K562 (cell line): Measurements from ENCODE around the gene SPAG16. TPM values are rescaled to one million over a fixed set of nuclear protein-coding genes. Genes with fewer than 3 reads are reported as not detected.

Source experiments
- ATAC-seq: fragments of 200-7000 bp; cut with Tn5 transposase; 3 replicates; pipeline ENCODE4 v1.9.1; 2020; ENCODE audit warnings: moderate library complexity
- BruUV-seq: library from RNA; stranded (reverse); fragments of 400-500 nt; replicated peaks from 2 replicates; lab custom pipeline; 2021; lab: Mats Ljungman, UMichigan
- CTCF ChIA-PET: fragments of 300-600 bp; formaldehyde crosslinking; extraction: SDS; loops from one replicate; lab custom pipeline; 2021; ENCODE audit warnings: low intra/inter-chr PET ratio; lab: Yijun Ruan, JAX
- POLR2A ChIA-PET: fragments of 300-600, 350-650 bp; sonication (Branson Sonifier 250); formaldehyde crosslinking; extraction: SDS; loops from one replicate; lab custom pipeline; 2021; ENCODE audit warnings: antibody characterized with exemption, inconsistent platforms; lab: Yijun Ruan, JAX
- DNase-seq, 4 experiments: peaks; one replicate each; pipeline versions ENCODE4 v3.0.0 to v3.0.0-alpha.2; 2011 to 2018; ENCODE audit warnings: low spot score in 3 of 4, mixed read lengths in 3 of 4; ENCODE audit errors: extremely low read depth in 1 of 4
- FAIRE-seq: peaks from 2 replicates; lab custom pipeline; 2011; peaks lifted over from hg19 to GRCh38; lab: Jason Lieb, UNC
- H2AFZ ChIP-seq: 2 replicates; pipeline ENCODE4 v1.6.0; 2011; ENCODE audit warnings: low read depth, low read length, control low read depth, inconsistent platforms
- H3K27ac ChIP-seq: fragments of 200-600 bp; 3 replicates; pipeline ENCODE4 v1.8.0; 2011; ENCODE audit warnings: low read depth, mild to moderate bottlenecking, control low read depth, inconsistent platforms, low read length, moderate library complexity, mixed read lengths; ENCODE audit errors: extremely low read depth
- H3K27me3 ChIP-seq, 2 experiments: fragments of 300-600 bp in 1 of 2; 2 replicates in 1 of 2; 3 replicates in 1 of 2; pipeline versions ENCODE4 v1.6.0 to v1.8.0; 2011; ENCODE audit warnings: inconsistent platforms in 2 of 2, low read length in 2 of 2, mild to moderate bottlenecking in 1 of 2, mixed read lengths in 1 of 2, moderate library complexity in 1 of 2; ENCODE audit not compliant: control insufficient read depth in 2 of 2, insufficient read depth in 2 of 2
- H3K36me3 ChIP-seq: fragments of 300-600 bp; 3 replicates; pipeline ENCODE4 v1.8.0; 2011; ENCODE audit warnings: mild to moderate bottlenecking, low read length, inconsistent platforms; ENCODE audit not compliant: control insufficient read depth, insufficient read depth
- H3K4me1 ChIP-seq, 2 experiments: fragments of 200-600 bp in 1 of 2; replicated peaks in 1 of 2; 2 replicates in 1 of 2; 3 replicates in 1 of 2; pipeline versions ENCODE4 v1.5.1 to v1.8.0; 2011; ENCODE audit warnings: inconsistent platforms in 2 of 2, low read length in 2 of 2, mild to moderate bottlenecking in 1 of 2, mixed read lengths in 1 of 2, moderate library complexity in 1 of 2; ENCODE audit not compliant: control insufficient read depth in 2 of 2, insufficient read depth in 2 of 2
- H3K4me2 ChIP-seq: 2 replicates; pipeline ENCODE4 v1.6.1; 2011; ENCODE audit warnings: low read length, control low read depth, inconsistent platforms, mixed read lengths; ENCODE audit not compliant: insufficient read depth
- H3K4me3 ChIP-seq: fragments of 200-600 bp; sonication (generic), shearing (Covaris generic); 2 replicates; pipeline ENCODE4 v1.5.1; 2016; ENCODE audit warnings: control low read depth, inconsistent platforms
- H3K79me2 ChIP-seq: fragments of 200-600 bp; 3 replicates; pipeline ENCODE4 v1.8.0; 2011; ENCODE audit warnings: low read length, inconsistent platforms; ENCODE audit not compliant: control insufficient read depth, insufficient read depth
- H3K9ac ChIP-seq, 2 experiments: 2 replicates each; pipeline versions ENCODE4 v1.6.0 to v1.6.1; 2011; ENCODE audit warnings: low read depth in 2 of 2, low read length in 2 of 2, control low read depth in 1 of 2, inconsistent platforms in 1 of 2, mild to moderate bottlenecking in 1 of 2, mixed read lengths in 1 of 2; ENCODE audit not compliant: insufficient read depth in 1 of 2
- H3K9me1 ChIP-seq: one replicate; pipeline ENCODE4 v1.6.0; 2011; ENCODE audit warnings: inconsistent platforms, mild to moderate bottlenecking, low read length, moderate library complexity; ENCODE audit not compliant: control insufficient read depth, insufficient read depth
- H3K9me3 ChIP-seq: replicated peaks from 2 replicates; pipeline ENCODE4 v1.5.1; 2011; ENCODE audit warnings: low read depth, low read length, inconsistent platforms; ENCODE audit not compliant: control insufficient read depth, insufficient read depth
- H4K20me1 ChIP-seq: replicated peaks from 2 replicates; pipeline ENCODE4 v1.6.1; 2011; ENCODE audit warnings: low read length, inconsistent platforms, mixed read lengths; ENCODE audit not compliant: control insufficient read depth, insufficient read depth
- BRCA1 ChIP-seq, 2 experiments: fragments of 450-650 bp in 1 of 2; sonication (generic) in 1 of 2; formaldehyde crosslinking in 1 of 2; IDR thresholded peaks; 2 replicates each; pipeline versions ENCODE4 v1.5.0 to v1.6.1; 2017 to 2020; ENCODE audit warnings: mild to moderate bottlenecking in 1 of 2, missing genetic modification reagents in 1 of 2
- FOXA3 ChIP-seq, 2 experiments: fragments of 450-650 bp in 1 of 2; sonication (generic) in 1 of 2; formaldehyde crosslinking; IDR thresholded peaks in 1 of 2; conservative IDR thresholded peaks in 1 of 2; 2 replicates each; pipeline versions ENCODE4 v1.4.0 to v1.8.0; 2020 to 2022; ENCODE audit warnings: mild to moderate bottlenecking in 2 of 2, missing genetic modification reagents in 1 of 2
- GATAD2B ChIP-seq: fragments of 450-650 bp; IDR thresholded peaks from 2 replicates; pipeline ENCODE4 v1.6.1; 2017; ENCODE audit warnings: mild to moderate bottlenecking, borderline replicate concordance
- HDGF ChIP-seq: fragments of 450-650 bp; IDR thresholded peaks from 2 replicates; pipeline ENCODE4 v1.6.1; 2016
- HNRNPL ChIP-seq: fragments of 200-400 bp; formaldehyde crosslinking; IDR thresholded peaks from 2 replicates; pipeline ENCODE4 v1.6.1; 2017; ENCODE audit warnings: low read depth, mild to moderate bottlenecking, low read length
- KLF6 ChIP-seq: fragments of 250-450 bp; sonication (Bioruptor Pico); IDR thresholded peaks from 2 replicates; pipeline ENCODE4 v1.4.0; 2020; ENCODE audit warnings: mild to moderate bottlenecking, moderate library complexity, borderline replicate concordance
- PHF8 ChIP-seq: fragments of 200-600 bp; sonication (generic); IDR thresholded peaks from 2 replicates; pipeline ENCODE4 v1.6.1; 2012; ENCODE audit warnings: mixed run types, mild to moderate bottlenecking, inconsistent platforms, low read length, moderate library complexity, borderline replicate concordance
- RAD51 ChIP-seq: fragments of 450-650 bp; IDR thresholded peaks from 2 replicates; pipeline ENCODE4 v1.7.1; 2016; ENCODE audit warnings: low read depth, mild to moderate bottlenecking, borderline replicate concordance
- RBM17 ChIP-seq: fragments of 200-400 bp; formaldehyde crosslinking; IDR thresholded peaks from 2 replicates; pipeline ENCODE4 v1.6.1; 2017; ENCODE audit warnings: low read depth, mild to moderate bottlenecking, low read length, borderline replicate concordance
- RBM39 ChIP-seq: fragments of 200-400 bp; formaldehyde crosslinking; optimal IDR thresholded peaks from 2 replicates; pipeline ENCODE3; 2018; ENCODE audit warnings: low read depth, low read length
- ZNF232 ChIP-seq: sonication (generic); formaldehyde crosslinking; IDR thresholded peaks from 2 replicates; pipeline ENCODE4 v1.8.0; 2022; ENCODE audit warnings: mild to moderate bottlenecking, missing genetic modification reagents
- ZNF444 ChIP-seq: fragments of 250-450 bp; sonication (Bioruptor Pico); IDR thresholded peaks from 2 replicates; pipeline ENCODE4 v1.4.0; 2020; ENCODE audit warnings: mild to moderate bottlenecking, moderate library complexity
- ZNF695 ChIP-seq: fragments of 450-650 bp; formaldehyde crosslinking; IDR thresholded peaks from 2 replicates; pipeline ENCODE4 v1.4.0; 2020; ENCODE audit warnings: mild to moderate bottlenecking, moderate library complexity
- ZNF699 ChIP-seq: fragments of 250-450 bp; sonication (Bioruptor Pico); IDR thresholded peaks from 2 replicates; pipeline ENCODE4 v1.8.0; 2021; ENCODE audit warnings: mild to moderate bottlenecking, moderate library complexity; ENCODE audit not compliant: insufficient replicate concordance
- WGBS: fragments of 100-300 bp; shearing (Covaris generic); methylation state at CpG from one replicate; pipeline ENCODE4 v1.1.6; 2016; ENCODE audit warnings: low coverage, mixed read lengths; ENCODE audit not compliant: insufficient coverage; ENCODE audit errors: missing lambda C conversion rate; 5-methylcytosine and 5-hydroxymethylcytosine counted together
- in situ Hi-C: fragments of 300-500 bp; cut with MboI; formaldehyde crosslinking; loops from 4 replicates; pipeline ENCODE4 v1.15.0; 2018; ENCODE audit warnings: inconsistent platforms, mixed read lengths
- intact Hi-C: fragments of 100-400 bp; cut with micrococcal nuclease; formaldehyde crosslinking; loops from 2 replicates; pipeline ENCODE4 v1.14.2; 2022
- polyA plus RNA-seq, 8 experiments: library from polyadenylated mRNA; depleted of rRNA in 4 of 8; stranded (reverse) in 5 of 8; unstranded in 3 of 8; fragments of >200 nt; fragmentation: Nextera tagmentation in 2 of 8; fragmentation: Illumina TruSeq in 1 of 8; extraction: Ambion mirVana in 2 of 8; extraction: Trizol in 1 of 8; gene quantifications; 2 replicates each; pipeline versions ENCODE4 v1.2.1 to v1.2.3, GENCODE V29; 2011 to 2014; ENCODE audit warnings: inconsistent platforms in 1 of 8, missing spikeins in 1 of 8
- total RNA-seq, 7 experiments: library from RNA; depleted of rRNA in 6 of 7; stranded (reverse); fragments of >200 nt in 6 of 7; fragmentation: Illumina TruSeq in 2 of 7; extraction: Trizol in 2 of 7; gene quantifications; 2 replicates each; pipeline versions ENCODE4 v1.2.1 to v1.2.3, GENCODE V29; 2011 to 2021; ENCODE audit warnings: low replicate concordance in 1 of 7
- TF ChIP-seq, protein P1 (sequence below): fragments of 250-450 bp; sonication (Bioruptor Pico); IDR thresholded peaks from 2 replicates; pipeline ENCODE4 v1.8.0; 2021; ENCODE audit warnings: borderline replicate concordance, mild to moderate bottlenecking, moderate library complexity; ENCODE audit not compliant: poor library complexity, severe bottlenecking
- TF ChIP-seq, protein P2 (sequence below): fragments of 450-650 bp; conservative IDR thresholded peaks from 2 replicates; pipeline ENCODE4 v1.6.1; 2016; ENCODE audit warnings: missing genetic modification characterization, low read depth, mild to moderate bottlenecking, control low read depth, missing compliant biosample characterization
- TF ChIP-seq, protein P3 (sequence below): fragments of 250-450 bp; sonication (Bioruptor Pico); IDR thresholded peaks from 2 replicates; pipeline ENCODE4 v1.9.0; 2021; ENCODE audit warnings: mild to moderate bottlenecking, inconsistent platforms

Gene SPAG16
- total and polyA plus RNA-seq, 9 of the 15 experiments (the other 6 are each of a cell fraction or from before 2014, with no cell fraction given): 0.98 to 5.9 (median 3.5) TPM

DNA sequence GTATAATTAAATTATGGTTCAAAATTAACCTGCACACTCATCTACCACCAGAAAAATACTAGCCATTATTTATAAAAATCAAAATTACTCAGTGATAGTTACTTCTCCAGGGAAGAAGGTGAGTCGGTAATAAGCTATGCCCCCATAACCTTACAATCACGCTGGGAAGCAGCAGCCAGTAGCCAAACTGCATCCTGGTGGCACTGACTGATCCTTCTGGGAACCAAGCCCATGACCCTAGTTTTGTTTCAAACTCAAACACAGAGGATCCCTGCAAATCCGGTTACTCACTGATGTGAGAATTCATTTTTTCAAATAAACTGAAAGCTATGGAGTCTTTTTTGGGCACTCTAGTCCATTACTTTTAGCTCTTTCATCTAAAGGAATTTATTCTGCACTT, 1038.4 kb downstream of the SPAG16 start (continued):
- TF ChIP-seq FOXA3 (CRISPR knock-in tag; conservative IDR thresholded peaks at IDR 0.05 in 1 of 2, IDR thresholded peaks at IDR 0.05 in 1 of 2) (no peak), ZNF444 (CRISPR knock-in tag) (no peak), HNRNPL (no peak)
- TF ChIP-seq, protein P1, sequence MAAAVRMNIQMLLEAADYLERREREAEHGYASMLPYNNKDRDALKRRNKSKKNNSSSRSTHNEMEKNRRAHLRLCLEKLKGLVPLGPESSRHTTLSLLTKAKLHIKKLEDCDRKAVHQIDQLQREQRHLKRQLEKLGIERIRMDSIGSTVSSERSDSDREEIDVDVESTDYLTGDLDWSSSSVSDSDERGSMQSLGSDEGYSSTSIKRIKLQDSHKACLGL (CRISPR knock-in tag): no peak
- TF ChIP-seq, all 486 proteins: peak for 0

DNA sequence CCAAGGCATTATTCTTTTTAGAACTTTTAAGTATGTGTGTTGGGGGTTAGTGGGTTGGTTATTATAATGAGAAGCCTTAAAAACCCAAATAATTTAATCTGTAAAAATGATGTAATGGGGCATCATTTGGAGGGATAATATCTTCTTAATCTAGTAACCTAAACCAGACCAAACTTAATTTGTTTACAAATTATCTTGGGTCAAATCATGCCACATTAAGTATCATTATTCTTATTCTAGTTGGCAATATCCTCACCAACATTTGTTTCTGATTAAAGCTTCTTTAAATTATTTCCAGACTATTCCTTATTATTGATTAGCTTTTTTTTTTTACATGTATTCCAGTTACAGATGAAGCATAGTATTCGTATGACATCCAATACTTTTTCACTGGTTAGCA, 1041.1 kb downstream of the SPAG16 start:
- no peak overlapping the region for H3K4me3 ChIP-seq
- CTCF ChIA-PET: no interaction called here
- TF ChIP-seq RBM39 (no peak), KLF6 (CRISPR knock-in tag) (no peak), GATAD2B (no peak), PHF8 (no peak), ZNF695 (CRISPR knock-in tag) (no peak), BRCA1 (IDR thresholded peaks at IDR 0.05) (no peak), BRCA1 (CRISPR knock-in tag; IDR thresholded peaks at IDR 0.05) (no peak), RAD51 (no peak), RBM17 (no peak), HDGF (no peak), ZNF699 (CRISPR knock-in tag) (no peak), ZNF232 (CRISPR knock-in tag) (no peak)
- TF ChIP-seq, protein P2, sequence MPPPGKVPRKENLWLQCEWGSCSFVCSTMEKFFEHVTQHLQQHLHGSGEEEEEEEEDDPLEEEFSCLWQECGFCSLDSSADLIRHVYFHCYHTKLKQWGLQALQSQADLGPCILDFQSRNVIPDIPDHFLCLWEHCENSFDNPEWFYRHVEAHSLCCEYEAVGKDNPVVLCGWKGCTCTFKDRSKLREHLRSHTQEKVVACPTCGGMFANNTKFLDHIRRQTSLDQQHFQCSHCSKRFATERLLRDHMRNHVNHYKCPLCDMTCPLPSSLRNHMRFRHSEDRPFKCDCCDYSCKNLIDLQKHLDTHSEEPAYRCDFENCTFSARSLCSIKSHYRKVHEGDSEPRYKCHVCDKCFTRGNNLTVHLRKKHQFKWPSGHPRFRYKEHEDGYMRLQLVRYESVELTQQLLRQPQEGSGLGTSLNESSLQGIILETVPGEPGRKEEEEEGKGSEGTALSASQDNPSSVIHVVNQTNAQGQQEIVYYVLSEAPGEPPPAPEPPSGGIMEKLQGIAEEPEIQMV: no peak
- TF ChIP-seq, protein P3, sequence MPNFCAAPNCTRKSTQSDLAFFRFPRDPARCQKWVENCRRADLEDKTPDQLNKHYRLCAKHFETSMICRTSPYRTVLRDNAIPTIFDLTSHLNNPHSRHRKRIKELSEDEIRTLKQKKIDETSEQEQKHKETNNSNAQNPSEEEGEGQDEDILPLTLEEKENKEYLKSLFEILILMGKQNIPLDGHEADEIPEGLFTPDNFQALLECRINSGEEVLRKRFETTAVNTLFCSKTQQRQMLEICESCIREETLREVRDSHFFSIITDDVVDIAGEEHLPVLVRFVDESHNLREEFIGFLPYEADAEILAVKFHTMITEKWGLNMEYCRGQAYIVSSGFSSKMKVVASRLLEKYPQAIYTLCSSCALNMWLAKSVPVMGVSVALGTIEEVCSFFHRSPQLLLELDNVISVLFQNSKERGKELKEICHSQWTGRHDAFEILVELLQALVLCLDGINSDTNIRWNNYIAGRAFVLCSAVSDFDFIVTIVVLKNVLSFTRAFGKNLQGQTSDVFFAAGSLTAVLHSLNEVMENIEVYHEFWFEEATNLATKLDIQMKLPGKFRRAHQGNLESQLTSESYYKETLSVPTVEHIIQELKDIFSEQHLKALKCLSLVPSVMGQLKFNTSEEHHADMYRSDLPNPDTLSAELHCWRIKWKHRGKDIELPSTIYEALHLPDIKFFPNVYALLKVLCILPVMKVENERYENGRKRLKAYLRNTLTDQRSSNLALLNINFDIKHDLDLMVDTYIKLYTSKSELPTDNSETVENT (CRISPR knock-in tag): no peak

More for the DNA sequence above, 1041.1 kb downstream of the SPAG16 start:
- intact Hi-C loops (no loop called here), in situ Hi-C loops (no loop called here)
- DNase-seq (no peak), ATAC-seq (no peak), FAIRE-seq (no peak)
- Histone ChIP-seq H4K20me1 (no peaks in the 10 kb centered on the region), H3K4me1 (no peaks in the 10 kb centered on the region), H3K79me2 (no peaks in the 10 kb centered on the region), H3K27ac (no peak overlapping the region), H3K9ac (no peak overlapping the region), H2AFZ (no peak overlapping the region), H3K36me3 (no peaks in the 10 kb centered on the region), H3K9me3 (no peaks in the 10 kb centered on the region), H3K27me3 (no peaks in the 10 kb centered on the region), H3K9me1 (no peaks in the 10 kb centered on the region), H3K4me2 (no peak overlapping the region)
- no TSS peak for BruUV-seq
- WGBS: 0% methylated on average over 1 of the region's 1 CpG
- POLR2A ChIA-PET: no interaction called here
